NCI-H2171 treated with DMSO at 0.1 percent for 48 hours (cell line): Measurements from ENCODE around the gene IFITM10.

Experiments
- DNase-seq: peaks from one replicate; lab custom pipeline; 2025; lab: John Stamatoyannopoulos, UW

Gene IFITM10

GRCh38 chr11:1752907-1753228 lies 2.5 kb upstream of the IFITM10 start:
- no peak for DNase-seq

GRCh38 chr11:1751999-1752906 lies 1.9 kb upstream of the IFITM10 start:
- no peak for DNase-seq

GRCh38 chr11:1751531-1751921 lies 1.1 kb upstream of the IFITM10 start:
- no peak for DNase-seq

GRCh38 chr11:1750840-1751530 lies 590 bp upstream of the IFITM10 start:
- DNase-seq = no peak

GRCh38 chr11:1749395-1750351 lies 722 bp downstream of the IFITM10 start:
- no peak for DNase-seq

- DNase-seq = no peak
Observed at GRCh38 chr11:1748636-1749394, 1.6 kb downstream of the IFITM10 start.

GRCh38 chr11:1747753-1748635 lies 2.4 kb downstream of the IFITM10 start:
- no peak for DNase-seq

- no peak for DNase-seq
Observed at GRCh38 chr11:1746956-1747752, 3.2 kb downstream of the IFITM10 start.

GRCh38 chr11:1746511-1746931 lies 3.9 kb downstream of the IFITM10 start:
- no peak for DNase-seq

- DNase-seq = no peak
Observed at GRCh38 chr11:1745701-1746320, 4.6 kb downstream of the IFITM10 start.

- DNase-seq = no peak
Observed at GRCh38 chr11:1744891-1745700, 5.3 kb downstream of the IFITM10 start.

- no peak for DNase-seq
Observed at GRCh38 chr11:1744137-1744886, 6.1 kb downstream of the IFITM10 start.

- DNase-seq = no peak
Observed at GRCh38 chr11:1743585-1744136, 6.7 kb downstream of the IFITM10 start.

GRCh38 chr11:1742869-1743584 lies 7.4 kb downstream of the IFITM10 start:
- no peak for DNase-seq

- no peak for DNase-seq
Observed at GRCh38 chr11:1742371-1742770, 8.0 kb downstream of the IFITM10 start.

GRCh38 chr11:1741741-1742140 lies 8.7 kb downstream of the IFITM10 start:
- no peak for DNase-seq
